GM12874 (cell line): ENCODE data around the gene PPIL1.

Experiments
- CTCF ChIP-seq: IDR thresholded peaks from 2 replicates; pipeline ENCODE4 v1.5.1; 2011; ENCODE audit warnings: low read depth, mild to moderate bottlenecking, control low read depth, low read length, moderate library complexity; ENCODE audit not compliant: insufficient read depth

The PPIL1 gene

DNA sequence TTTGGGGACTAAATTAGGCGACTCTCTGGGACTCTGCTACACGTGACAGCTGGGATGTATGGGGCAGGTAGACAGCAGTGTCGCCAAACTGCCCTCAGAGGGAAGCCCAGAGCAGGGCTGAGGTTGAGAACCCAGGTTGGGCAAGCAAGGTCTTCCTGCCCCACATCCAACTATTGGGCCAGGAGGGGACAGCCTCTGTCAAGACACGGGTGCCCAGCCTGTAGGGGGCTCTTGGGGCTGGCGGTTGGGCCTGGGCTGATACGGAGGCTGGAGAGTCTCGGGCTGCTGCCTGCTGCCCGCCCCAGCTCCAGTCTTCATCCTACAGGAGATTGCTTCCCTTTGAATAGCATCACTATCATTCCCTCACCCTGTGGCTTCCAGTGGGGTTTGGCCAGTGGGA lies 68.7 kb downstream of the PPIL1 start:
- no peak for TF ChIP-seq CTCF

DNA sequence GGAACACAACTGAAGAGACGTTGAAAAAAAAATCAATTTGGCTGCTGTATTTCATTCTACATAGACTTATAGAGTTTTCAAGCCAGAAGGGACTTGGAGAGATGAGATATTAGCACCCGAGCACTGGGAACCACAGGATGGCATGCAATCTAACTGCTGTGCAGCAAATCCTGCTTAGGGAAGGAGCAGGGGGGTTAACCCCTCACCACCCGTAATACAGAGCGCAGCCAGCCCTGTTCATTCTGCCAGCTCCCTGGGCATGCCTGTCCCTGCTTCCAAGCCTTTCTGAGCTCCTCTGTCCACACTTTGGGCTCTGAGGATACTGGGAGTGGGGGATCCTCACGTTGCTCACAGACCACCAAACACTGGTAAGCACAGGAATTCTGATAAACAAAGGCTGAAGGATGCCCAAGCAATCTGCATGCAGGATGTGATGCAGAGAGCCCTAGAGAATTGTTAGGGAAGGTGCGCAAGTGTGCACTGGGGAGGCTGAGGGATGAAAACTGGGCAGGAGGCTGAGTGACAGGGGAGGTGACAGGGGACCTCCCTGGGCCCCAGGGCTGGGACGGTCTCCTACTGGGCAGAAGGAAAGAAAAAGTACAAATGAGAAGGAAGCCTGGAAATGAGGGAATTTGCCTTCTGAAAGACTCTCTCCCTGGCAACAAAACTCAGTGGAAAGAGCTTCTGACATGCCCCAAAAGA lies 69.4 kb downstream of the PPIL1 start:
- TF ChIP-seq CTCF = no peak
